Mesendoderm (in vitro differentiated cells): ENCODE data around the gene RIC8B.

Experiments used
- DNase-seq: peaks from one replicate; pipeline ENCODE4 v3.0.0; 2013
- H2AK5ac ChIP-seq: 2 replicates; pipeline ENCODE4 v1.6.1; 2013; ENCODE audit warnings: low read length, inconsistent platforms
- H2BK120ac ChIP-seq: 2 replicates; pipeline ENCODE4 v1.6.1; 2013; ENCODE audit warnings: low read depth, mild to moderate bottlenecking, low read length, moderate library complexity, mixed read lengths
- H2BK15ac ChIP-seq: replicated peaks from 2 replicates; pipeline ENCODE4 v1.6.1; 2013; ENCODE audit warnings: low read depth, mild to moderate bottlenecking, moderate library complexity
- H2BK5ac ChIP-seq: 2 replicates; pipeline ENCODE4 v1.6.1; 2013; ENCODE audit warnings: low read length, inconsistent platforms
- H3K18ac ChIP-seq: 2 replicates; pipeline ENCODE4 v1.6.1; 2013; ENCODE audit warnings: mild to moderate bottlenecking, low read length, mixed read lengths
- H3K23ac ChIP-seq: one replicate; pipeline ENCODE4 v1.6.1; 2013; ENCODE audit warnings: low read length
- H3K27ac ChIP-seq: 2 replicates; pipeline ENCODE4 v1.5.1; 2013; ENCODE audit warnings: low read depth, mild to moderate bottlenecking, inconsistent platforms, low read length, moderate library complexity
- H3K27me3 ChIP-seq: 2 replicates; pipeline ENCODE4 v1.6.1; 2013; ENCODE audit warnings: low read length, control low read depth, mild to moderate bottlenecking, inconsistent platforms; ENCODE audit not compliant: insufficient read depth, poor library complexity
- H3K36me3 ChIP-seq: 2 replicates; pipeline ENCODE4 v1.6.1; 2013; ENCODE audit warnings: low read length, inconsistent platforms; ENCODE audit not compliant: control insufficient read depth, insufficient read depth
- H3K4ac ChIP-seq: one replicate; pipeline ENCODE4 v1.6.1; 2013; ENCODE audit warnings: low read depth, mild to moderate bottlenecking, low read length, moderate library complexity
- H3K4me1 ChIP-seq: 2 replicates; pipeline ENCODE4 v1.6.1; 2013; ENCODE audit warnings: low read depth, low read length, inconsistent platforms; ENCODE audit not compliant: control insufficient read depth
- H3K4me2 ChIP-seq: 2 replicates; pipeline ENCODE4 v1.6.1; 2013; ENCODE audit warnings: low read length
- H3K4me3 ChIP-seq: 2 replicates; pipeline ENCODE4 v1.5.1; 2013; ENCODE audit warnings: mild to moderate bottlenecking, low read length
- H3K56ac ChIP-seq: one replicate; pipeline ENCODE4 v1.6.1; 2013; ENCODE audit warnings: low read length
- H3K79me1 ChIP-seq: 2 replicates; pipeline ENCODE4 v1.6.1; 2013; ENCODE audit warnings: low read length, inconsistent platforms
- H3K79me2 ChIP-seq: 2 replicates; pipeline ENCODE4 v1.6.1; 2013; ENCODE audit warnings: mild to moderate bottlenecking, low read length; ENCODE audit not compliant: control insufficient read depth, insufficient read depth
- H3K9ac ChIP-seq: 2 replicates; pipeline ENCODE4 v1.6.1; 2013; ENCODE audit warnings: low read length, inconsistent platforms
- H4K5ac ChIP-seq: one replicate; pipeline ENCODE4 v1.6.1; 2013; ENCODE audit warnings: low read length
- H4K8ac ChIP-seq: one replicate; pipeline ENCODE4 v1.6.1; 2013; ENCODE audit warnings: low read depth, mild to moderate bottlenecking, control low read depth, low read length, moderate library complexity
- WGBS: extraction: QIAGEN DNeasy Blood & Tissue Kit; methylation state at CpG from one replicate; pipeline ENCODE4 v1.1.7; 2013; ENCODE audit warnings: low lambda C conversion rate, missing lambda C conversion rate; ENCODE audit not compliant: insufficient coverage; ENCODE audit errors: extremely low coverage; 5-methylcytosine and 5-hydroxymethylcytosine counted together

Gene RIC8B

GRCh38 chr12:106897082-106897481, 122.6 kb downstream of the RIC8B start:
- WGBS = no CpG with 5 or more reads among the region's 6 CpGs
- Histone ChIP-seq H3K4ac (no peak overlapping the region), H4K5ac (no peak overlapping the region), H2AK5ac (no peak overlapping the region), H3K36me3 (no peaks in the 10 kb centered on the region), H3K27ac (no peak overlapping the region), H2BK120ac (no peak overlapping the region), H3K79me2 (no peaks in the 10 kb centered on the region), H2BK5ac (no peak overlapping the region), H2BK15ac (no peak overlapping the region), H3K18ac (no peak overlapping the region), H3K9ac (no peak overlapping the region), H3K23ac (no peak overlapping the region), H3K27me3 (no peaks in the 10 kb centered on the region), H3K4me1 (no peaks in the 10 kb centered on the region), H3K79me1 (no peaks in the 10 kb centered on the region), H4K8ac (no peak overlapping the region), H3K56ac (no peak overlapping the region), H3K4me2 (no peak overlapping the region), H3K4me3 (no peak overlapping the region)
- DNase-seq = no peak

- no peaks in the 10 kb centered on the region for H3K79me1 ChIP-seq
- no peak overlapping the region for H2AK5ac ChIP-seq
- H3K36me3 ChIP-seq = no peaks in the 10 kb centered on the region
- no peak overlapping the region for H2BK5ac ChIP-seq
- H2BK120ac ChIP-seq = no peak overlapping the region
- no peak overlapping the region for H4K5ac ChIP-seq
- DNase-seq = no peak
- H3K27ac ChIP-seq = no peak overlapping the region
- peaks cover 3% of the 10 kb centered on the region for H3K27me3 ChIP-seq
- H3K4me3 ChIP-seq = no peak overlapping the region
- no CpG with 5 or more reads among the region's 13 CpGs for WGBS
- no peak overlapping the region for H3K4me2 ChIP-seq
- H3K18ac ChIP-seq = no peak overlapping the region
- H4K8ac ChIP-seq = no peak overlapping the region
- H3K56ac ChIP-seq = no peak overlapping the region
- H2BK15ac ChIP-seq = no peak overlapping the region
- no peak overlapping the region for H3K4ac ChIP-seq
- H3K4me1 ChIP-seq = no peaks in the 10 kb centered on the region
- no peak overlapping the region for H3K23ac ChIP-seq
- H3K79me2 ChIP-seq = no peaks in the 10 kb centered on the region
- no peak overlapping the region for H3K9ac ChIP-seq
Observed at GRCh38 chr12:106897981-106898901, 123.8 kb downstream of the RIC8B start.

GRCh38 chr12:106900554-106900953, 126.1 kb downstream of the RIC8B start:
- H4K5ac ChIP-seq = no peak overlapping the region
- no peaks in the 10 kb centered on the region for H3K36me3 ChIP-seq
- DNase-seq = no peak
- H3K4ac ChIP-seq = no peak overlapping the region
- no peak overlapping the region for H3K56ac ChIP-seq
- no peak overlapping the region for H3K9ac ChIP-seq
- H3K23ac ChIP-seq = no peak overlapping the region
- H2BK15ac ChIP-seq = no peak overlapping the region
- no CpG with 5 or more reads among the region's 6 CpGs for WGBS
- no peak overlapping the region for H2BK5ac ChIP-seq
- H3K79me1 ChIP-seq = no peaks in the 10 kb centered on the region
- H3K79me2 ChIP-seq = no peaks in the 10 kb centered on the region
- H3K4me1 ChIP-seq = no peaks in the 10 kb centered on the region
- no peak overlapping the region for H3K27ac ChIP-seq
- peaks cover 3% of the 10 kb centered on the region for H3K27me3 ChIP-seq
- H3K4me3 ChIP-seq = no peak overlapping the region
- no peak overlapping the region for H3K4me2 ChIP-seq
- H2BK120ac ChIP-seq = no peak overlapping the region
- H2AK5ac ChIP-seq = no peak overlapping the region
- H4K8ac ChIP-seq = no peak overlapping the region
- H3K18ac ChIP-seq = no peak overlapping the region

GRCh38 chr12:106901276-106901675, 126.8 kb downstream of the RIC8B start:
- no CpG with 5 or more reads among the region's 1 CpG for WGBS
- H3K79me2 ChIP-seq = no peaks in the 10 kb centered on the region
- no peak for DNase-seq
- H3K27me3 ChIP-seq = peaks cover 3% of the 10 kb centered on the region
- H3K27ac ChIP-seq = no peak overlapping the region
- no peak overlapping the region for H3K4me3 ChIP-seq
- H2AK5ac ChIP-seq = no peak overlapping the region
- H4K5ac ChIP-seq = no peak overlapping the region
- H3K36me3 ChIP-seq = no peaks in the 10 kb centered on the region
- H3K4me2 ChIP-seq = no peak overlapping the region
- H2BK120ac ChIP-seq = no peak overlapping the region
- H3K56ac ChIP-seq = no peak overlapping the region
- H2BK15ac ChIP-seq = no peak overlapping the region
- H4K8ac ChIP-seq = no peak overlapping the region
- H3K79me1 ChIP-seq = no peaks in the 10 kb centered on the region
- H3K9ac ChIP-seq = no peak overlapping the region
- no peak overlapping the region for H2BK5ac ChIP-seq
- no peaks in the 10 kb centered on the region for H3K4me1 ChIP-seq
- H3K18ac ChIP-seq = no peak overlapping the region
- H3K23ac ChIP-seq = no peak overlapping the region
- no peak overlapping the region for H3K4ac ChIP-seq

GRCh38 chr12:106902053-106902452, 127.6 kb downstream of the RIC8B start:
- H3K36me3 ChIP-seq = no peaks in the 10 kb centered on the region

More at GRCh38 chr12:106902053-106902452, 127.6 kb downstream of the RIC8B start:
- DNase-seq = no peak
- Histone ChIP-seq H4K5ac (no peak overlapping the region), H3K23ac (no peak overlapping the region), H4K8ac (no peak overlapping the region), H3K79me1 (no peaks in the 10 kb centered on the region), H3K4me2 (no peak overlapping the region), H3K9ac (no peak overlapping the region), H3K79me2 (no peaks in the 10 kb centered on the region), H3K4me3 (no peak overlapping the region), H3K4me1 (no peaks in the 10 kb centered on the region), H3K56ac (no peak overlapping the region), H3K18ac (no peak overlapping the region), H2BK5ac (no peak overlapping the region), H3K27me3 (peaks cover 3% of the 10 kb centered on the region), H2BK15ac (no peak overlapping the region), H3K27ac (no peak overlapping the region), H2AK5ac (no peak overlapping the region), H3K4ac (no peak overlapping the region), H2BK120ac (no peak overlapping the region)
- no CpG with 5 or more reads among the region's 11 CpGs for WGBS
